ENCODE measurements around the gene MYH14.
"Not testable (repeated sequence)": the region's sequence is repeated elsewhere in the genome, so short reads cannot be mapped to it uniquely, and the experiment has no call there.

The MYH14 gene

DNA sequence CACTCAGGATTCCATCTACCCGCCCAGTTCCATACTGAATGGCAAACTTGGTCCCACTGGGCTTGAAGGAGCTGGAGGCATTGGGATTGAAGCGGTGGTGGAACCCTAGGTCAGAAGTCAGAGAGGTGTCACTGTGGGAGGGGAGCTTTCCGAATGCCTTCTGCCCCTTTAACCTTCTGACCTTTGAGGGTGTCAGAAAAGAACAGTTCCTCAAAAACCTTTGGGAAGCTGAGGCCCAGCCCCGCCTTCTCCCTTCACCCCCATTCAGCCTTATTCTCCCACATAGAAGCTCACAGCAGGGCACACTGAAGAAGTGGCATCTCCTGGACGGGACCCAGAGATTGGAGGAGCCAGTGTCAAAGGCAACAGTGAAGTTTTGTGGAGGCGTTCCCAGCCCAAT, 133.6 kb downstream of the MYH14 start:
- not testable (repeated sequence) for DNase-seq

GRCh38 chr19:50340331-50340730, 136.9 kb downstream of the MYH14 start:
- no peak for DNase-seq

DNA sequence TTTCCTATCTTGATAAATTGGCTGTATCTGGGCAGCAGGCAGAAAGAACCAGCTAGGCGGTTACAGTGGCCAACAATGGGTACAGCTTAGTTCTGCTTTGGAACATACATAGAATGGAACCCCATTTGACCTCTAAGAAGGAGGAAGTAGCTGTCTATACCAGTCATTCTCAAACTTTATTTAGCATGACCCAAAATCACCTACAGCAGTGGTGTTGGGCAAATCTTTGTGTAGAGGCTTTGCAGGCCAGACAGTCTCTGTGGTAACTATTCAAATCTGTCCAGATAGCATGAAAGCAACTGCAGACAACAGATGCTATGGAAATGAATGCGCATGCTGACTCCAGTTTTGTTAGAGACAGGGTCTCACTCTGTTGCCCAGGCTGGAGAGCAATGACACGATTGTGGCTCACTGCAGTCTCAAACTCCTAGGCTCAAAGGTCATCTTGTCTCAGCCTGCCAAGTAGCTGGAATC, 137.7 kb downstream of the MYH14 start:
- no peak for DNase-seq

DNA sequence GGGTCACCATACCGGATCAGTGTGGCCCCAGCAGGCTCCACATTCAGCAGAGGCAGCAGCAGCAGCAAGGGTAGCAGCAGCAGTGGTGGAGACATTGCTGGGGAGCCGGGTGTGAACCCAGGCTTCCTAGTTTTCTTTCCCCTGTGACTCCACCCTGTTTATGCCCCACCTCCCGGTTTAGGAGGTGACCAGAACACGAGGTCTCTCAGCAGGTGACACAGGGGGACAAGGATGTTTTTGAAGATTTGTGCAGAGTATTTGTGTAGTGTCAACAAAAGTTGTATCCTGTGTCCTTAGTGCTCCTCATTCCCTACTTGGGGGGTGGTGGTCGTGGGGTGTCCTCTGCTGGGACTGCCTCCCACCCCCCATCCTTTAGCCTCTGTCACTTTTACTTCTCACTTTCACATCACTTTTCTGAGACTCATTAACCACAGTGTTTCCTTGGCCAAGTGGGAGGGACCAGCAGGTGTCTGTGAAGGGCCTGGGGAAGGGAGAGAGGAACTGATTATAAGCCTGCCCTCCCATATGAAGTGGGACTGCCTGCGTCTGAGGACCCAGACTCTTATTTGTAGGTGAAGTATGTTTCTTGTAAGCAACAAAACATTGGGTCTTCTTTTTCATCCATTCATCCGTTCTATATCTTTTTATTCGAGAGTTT, 141.4 kb downstream of the MYH14 start:
- no peak for DNase-seq

DNA sequence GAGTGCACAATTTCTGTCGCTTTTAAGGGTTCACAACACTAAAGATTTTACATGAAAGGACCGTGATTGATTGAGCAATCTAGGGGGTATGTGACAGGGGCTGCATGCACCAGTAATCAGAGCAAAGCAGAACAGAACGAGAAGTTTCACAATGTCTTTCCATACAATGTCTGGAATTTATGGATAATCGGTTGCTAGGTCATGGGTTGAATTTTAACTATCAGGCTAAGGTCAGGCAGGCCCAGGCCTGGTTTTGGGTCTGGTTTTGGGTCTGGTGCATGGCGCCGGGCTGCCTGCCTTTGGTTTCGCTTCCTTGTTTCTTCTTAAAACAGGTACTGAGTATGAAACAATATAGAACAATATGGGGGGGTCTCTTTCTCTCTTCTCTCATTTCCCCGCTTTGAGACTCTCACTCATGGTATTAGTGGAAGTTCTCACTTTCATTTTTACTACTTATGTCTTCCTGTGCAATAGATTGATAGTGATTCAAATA, 143.7 kb downstream of the MYH14 start:
- DNase-seq, result not testable (repeated sequence)

DNA sequence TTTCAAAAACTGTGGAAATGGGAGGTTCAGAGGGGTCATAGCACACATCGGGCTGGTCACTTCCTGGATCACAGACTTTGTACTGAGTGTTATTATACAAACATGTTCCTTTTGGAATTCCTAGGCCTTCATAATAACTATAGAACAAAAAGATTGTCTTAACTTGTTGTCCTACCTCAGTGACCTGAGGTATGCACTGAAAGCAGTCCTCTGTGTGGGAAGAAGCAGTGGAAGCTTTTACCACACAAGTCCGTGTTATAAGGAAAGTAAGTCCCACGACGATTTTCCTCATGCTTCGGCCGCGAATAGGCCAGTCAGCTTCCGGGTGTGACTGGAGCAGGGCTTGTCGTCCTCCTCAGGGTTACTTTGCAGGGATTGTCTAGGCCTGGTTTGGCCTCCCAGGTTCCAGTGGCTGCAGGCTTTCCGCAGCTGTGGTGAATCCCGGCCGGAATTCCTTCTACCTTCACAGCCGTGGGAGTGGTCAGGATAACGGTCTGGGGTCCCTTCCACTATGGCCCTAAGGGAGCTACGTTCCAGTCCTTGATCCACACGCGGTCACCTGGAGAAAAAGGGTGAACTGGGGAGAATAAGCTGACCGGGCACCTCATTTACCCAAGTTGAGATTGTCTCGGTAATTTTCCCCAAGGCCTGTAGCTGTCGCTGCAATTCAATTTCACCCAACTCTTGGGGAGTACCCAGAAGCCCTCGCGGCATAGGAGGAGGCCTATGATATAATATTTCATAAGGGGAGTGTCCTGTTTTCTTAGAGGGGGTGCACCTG, 146.0 kb downstream of the MYH14 start:
- no peak for DNase-seq

DNA sequence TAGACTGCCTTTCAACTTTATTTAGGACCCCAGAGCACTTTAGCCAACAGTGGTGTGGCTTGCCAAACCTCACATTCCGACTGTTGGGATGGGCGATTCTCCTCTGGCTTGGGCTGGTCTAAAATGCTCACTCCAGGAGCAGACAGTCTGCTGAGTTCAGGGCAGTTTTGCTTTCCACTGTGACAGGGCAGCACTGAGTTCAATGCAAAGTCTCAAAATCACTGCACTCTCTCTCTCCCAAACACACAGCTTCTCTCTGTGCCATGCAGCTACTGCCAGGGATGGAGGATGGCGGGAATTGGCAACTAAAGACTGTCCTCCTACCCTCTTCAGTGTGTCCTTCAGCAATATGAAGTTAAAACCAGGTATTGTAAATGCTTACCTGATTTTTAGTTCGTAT, 148.8 kb downstream of the MYH14 start:
- no peak for DNase-seq

DNA sequence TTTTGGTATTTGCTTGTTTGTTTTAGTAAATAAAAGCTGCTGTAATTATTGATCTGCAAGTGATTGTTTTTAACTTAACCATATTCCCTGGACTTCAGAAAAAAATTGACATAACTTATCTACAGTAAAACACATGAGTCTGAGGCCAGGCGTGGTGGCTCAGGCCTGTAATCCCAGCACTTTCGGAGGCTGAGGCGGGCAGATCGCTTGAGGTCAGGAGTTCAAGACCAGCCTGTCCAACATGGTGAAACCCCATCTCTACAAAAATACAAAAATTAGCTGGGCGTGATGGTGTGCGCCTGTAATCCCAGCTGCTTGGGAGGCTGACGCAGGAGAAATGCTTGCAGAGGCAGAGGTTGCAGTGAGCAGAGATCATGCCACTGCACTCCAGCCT, 150.1 kb downstream of the MYH14 start:
- not testable (repeated sequence) for DNase-seq

GRCh38 chr19:50356691-50357177, 153.3 kb downstream of the MYH14 start:
- no peak for DNase-seq

DNA sequence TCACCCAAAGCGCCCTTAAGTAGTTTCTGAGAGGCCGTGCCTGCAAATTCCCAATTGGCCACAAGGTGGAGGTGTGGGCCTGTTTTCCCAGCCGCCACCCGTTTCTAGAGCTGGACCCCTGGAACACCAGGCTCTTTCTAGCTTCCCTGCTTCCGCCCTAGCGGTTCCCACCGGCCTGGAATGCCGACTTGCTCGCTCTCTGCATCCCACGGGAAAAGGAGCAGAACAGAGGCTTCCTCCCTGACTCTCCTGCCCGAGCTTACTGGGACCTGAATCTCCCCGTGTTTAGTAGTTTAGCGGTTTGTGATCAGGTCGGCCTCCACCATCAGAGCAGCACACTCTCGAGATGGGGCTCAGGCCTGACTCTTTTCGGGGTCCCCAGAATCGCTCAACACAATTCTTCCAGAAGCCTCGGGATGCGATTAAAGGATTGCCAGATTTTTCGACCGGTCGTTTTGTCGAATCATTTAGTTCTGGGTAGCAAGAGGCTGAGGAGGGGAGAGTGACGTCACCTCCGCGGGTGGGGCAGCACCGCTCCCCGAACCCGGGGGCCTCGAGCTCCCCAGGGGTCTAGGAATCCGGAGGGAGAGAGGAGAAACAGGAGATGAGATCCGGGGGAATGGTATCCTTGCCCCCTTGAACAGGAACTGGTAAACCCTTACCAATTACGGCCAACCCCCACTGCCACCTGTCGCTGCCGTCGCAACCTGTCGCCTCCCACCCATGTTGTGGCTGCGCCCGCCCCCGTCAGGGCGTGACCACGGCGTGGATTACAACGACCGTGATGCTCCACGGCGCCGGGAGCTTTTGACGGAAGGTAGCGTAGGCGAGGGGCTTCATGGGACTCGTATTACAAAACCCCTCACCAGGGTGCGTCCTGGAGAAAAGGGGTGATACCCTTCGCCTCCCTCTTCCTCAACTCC, 154.0 kb downstream of the MYH14 start:
- DNase-seq, result peak; percentile 37

- peak; percentile 61 for DNase-seq
Measured at GRCh38 chr19:50358483-50359327, 155.3 kb downstream of the MYH14 start.

DNA sequence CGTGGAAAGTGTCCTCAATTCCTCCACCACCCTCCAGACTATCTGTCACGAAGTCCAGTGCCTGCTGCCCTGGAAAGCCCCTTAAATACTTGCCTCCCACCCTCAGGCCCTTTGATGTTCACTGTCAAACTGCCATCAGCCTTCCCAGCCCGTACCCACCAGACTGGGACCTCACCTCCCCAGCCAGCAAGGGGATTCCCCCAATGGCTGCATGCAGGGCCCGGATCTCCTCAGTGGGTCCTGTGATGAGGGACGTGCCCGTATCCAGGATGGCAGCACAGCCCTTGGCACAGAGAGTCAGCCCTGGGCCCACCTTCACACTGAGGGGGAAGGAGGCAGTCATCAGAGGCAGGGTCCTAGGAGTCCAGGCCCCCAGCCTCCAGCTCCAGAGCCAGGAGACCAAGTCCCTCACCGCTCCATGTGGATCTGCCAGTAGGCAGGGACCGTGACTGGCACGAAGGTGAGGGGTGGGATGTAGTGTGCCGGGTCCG, 156.0 kb downstream of the MYH14 start:
- DNase-seq, result no peak
